Liver (tissue), 3 donors: ENCODE data around the gene SH3RF3.

Source experiments
- CTCF ChIP-seq: fragments of 150-350 bp; IDR thresholded peaks from 2 replicates; pipeline ENCODE4 v1.5.1; 2017; ENCODE audit warnings: improper control_type of control experiment, low read depth, low read length; ENCODE audit not compliant: missing input control
- FOXA1 ChIP-seq: IDR thresholded peaks from 2 replicates; pipeline ENCODE4 v1.6.1; 2016; ENCODE audit warnings: antibody characterized with exemption
- GABPA ChIP-seq, 2 donors: IDR thresholded peaks in 1 of 2; conservative IDR thresholded peaks in 1 of 2; 2 replicates each; pipeline ENCODE4 v1.6.1; 2016; ENCODE audit warnings: antibody characterized with exemption in 2 of 2, mild to moderate bottlenecking in 1 of 2, moderate library complexity in 1 of 2
- HNF4A ChIP-seq, 2 donors: conservative IDR thresholded peaks; 2 replicates each; pipeline ENCODE4 v1.6.1; 2016; ENCODE audit warnings: antibody characterized with exemption in 2 of 2, mild to moderate bottlenecking in 2 of 2
- RAD21 ChIP-seq, 2 donors: IDR thresholded peaks; 2 replicates each; pipeline ENCODE4 v1.6.1; 2016; ENCODE audit warnings: antibody characterized with exemption in 2 of 2, mild to moderate bottlenecking in 2 of 2
- RXRA ChIP-seq, 2 donors: IDR thresholded peaks; 2 replicates each; pipeline ENCODE4 v1.6.1; 2017 to 2018; ENCODE audit warnings: antibody characterized with exemption in 2 of 2, mild to moderate bottlenecking in 1 of 2
- SP1 ChIP-seq: IDR thresholded peaks from 2 replicates; pipeline ENCODE4 v1.6.1; 2018; ENCODE audit warnings: antibody characterized with exemption, mild to moderate bottlenecking
- TAF1 ChIP-seq: conservative IDR thresholded peaks from 2 replicates; pipeline ENCODE4 v1.6.1; 2016; ENCODE audit warnings: antibody characterized with exemption, mild to moderate bottlenecking
- YY1 ChIP-seq: IDR thresholded peaks from 2 replicates; pipeline ENCODE4 v1.6.1; 2016; ENCODE audit warnings: antibody characterized with exemption, mild to moderate bottlenecking
- TF ChIP-seq, protein P1 (sequence below): IDR thresholded peaks from 2 replicates; pipeline ENCODE4 v1.6.1; 2016; ENCODE audit warnings: antibody characterized with exemption, mild to moderate bottlenecking
- TF ChIP-seq, protein P2 (sequence below): IDR thresholded peaks from 2 replicates; pipeline ENCODE4 v1.6.1; 2016; ENCODE audit warnings: antibody characterized with exemption
- TF ChIP-seq, protein P3 (sequence below): IDR thresholded peaks from 2 replicates; pipeline ENCODE4 v1.6.1; 2016; ENCODE audit warnings: antibody characterized with exemption
- donor health status: healthy.
- donor health status: healthy.

- no peak for TF ChIP-seq TAF1
- TF ChIP-seq RAD21 (IDR thresholded peaks at IDR 0.05), result no peak
- no peak for TF ChIP-seq HNF4A (conservative IDR thresholded peaks at IDR 0.05)
- no peak for TF ChIP-seq RXRA (IDR thresholded peaks at IDR 0.05)
- no peak for TF ChIP-seq CTCF
- TF ChIP-seq SP1, result no peak
- no peak for TF ChIP-seq YY1
- TF ChIP-seq FOXA1, result no peak
- no peak for TF ChIP-seq GABPA (IDR thresholded peaks at IDR 0.05 in 1 of 2, conservative IDR thresholded peaks at IDR 0.05 in 1 of 2)
- TF ChIP-seq, protein P1, sequence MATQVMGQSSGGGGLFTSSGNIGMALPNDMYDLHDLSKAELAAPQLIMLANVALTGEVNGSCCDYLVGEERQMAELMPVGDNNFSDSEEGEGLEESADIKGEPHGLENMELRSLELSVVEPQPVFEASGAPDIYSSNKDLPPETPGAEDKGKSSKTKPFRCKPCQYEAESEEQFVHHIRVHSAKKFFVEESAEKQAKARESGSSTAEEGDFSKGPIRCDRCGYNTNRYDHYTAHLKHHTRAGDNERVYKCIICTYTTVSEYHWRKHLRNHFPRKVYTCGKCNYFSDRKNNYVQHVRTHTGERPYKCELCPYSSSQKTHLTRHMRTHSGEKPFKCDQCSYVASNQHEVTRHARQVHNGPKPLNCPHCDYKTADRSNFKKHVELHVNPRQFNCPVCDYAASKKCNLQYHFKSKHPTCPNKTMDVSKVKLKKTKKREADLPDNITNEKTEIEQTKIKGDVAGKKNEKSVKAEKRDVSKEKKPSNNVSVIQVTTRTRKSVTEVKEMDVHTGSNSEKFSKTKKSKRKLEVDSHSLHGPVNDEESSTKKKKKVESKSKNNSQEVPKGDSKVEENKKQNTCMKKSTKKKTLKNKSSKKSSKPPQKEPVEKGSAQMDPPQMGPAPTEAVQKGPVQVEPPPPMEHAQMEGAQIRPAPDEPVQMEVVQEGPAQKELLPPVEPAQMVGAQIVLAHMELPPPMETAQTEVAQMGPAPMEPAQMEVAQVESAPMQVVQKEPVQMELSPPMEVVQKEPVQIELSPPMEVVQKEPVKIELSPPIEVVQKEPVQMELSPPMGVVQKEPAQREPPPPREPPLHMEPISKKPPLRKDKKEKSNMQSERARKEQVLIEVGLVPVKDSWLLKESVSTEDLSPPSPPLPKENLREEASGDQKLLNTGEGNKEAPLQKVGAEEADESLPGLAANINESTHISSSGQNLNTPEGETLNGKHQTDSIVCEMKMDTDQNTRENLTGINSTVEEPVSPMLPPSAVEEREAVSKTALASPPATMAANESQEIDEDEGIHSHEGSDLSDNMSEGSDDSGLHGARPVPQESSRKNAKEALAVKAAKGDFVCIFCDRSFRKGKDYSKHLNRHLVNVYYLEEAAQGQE, result no peak
- TF ChIP-seq, protein P2, sequence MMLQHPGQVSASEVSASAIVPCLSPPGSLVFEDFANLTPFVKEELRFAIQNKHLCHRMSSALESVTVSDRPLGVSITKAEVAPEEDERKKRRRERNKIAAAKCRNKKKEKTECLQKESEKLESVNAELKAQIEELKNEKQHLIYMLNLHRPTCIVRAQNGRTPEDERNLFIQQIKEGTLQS, result no peak
- TF ChIP-seq, protein P3, sequence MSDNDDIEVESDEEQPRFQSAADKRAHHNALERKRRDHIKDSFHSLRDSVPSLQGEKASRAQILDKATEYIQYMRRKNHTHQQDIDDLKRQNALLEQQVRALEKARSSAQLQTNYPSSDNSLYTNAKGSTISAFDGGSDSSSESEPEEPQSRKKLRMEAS, result no peak
Observed at GRCh38 chr2:109411640-109412325, 282.8 kb downstream of the SH3RF3 start.
